Measurements from ENCODE around the gene HGD. TPM values are rescaled to one million over a fixed set of nuclear protein-coding genes. Genes with fewer than 3 reads are reported as not detected.
"Not testable (repeated sequence)": the region's sequence is repeated elsewhere in the genome, so short reads cannot be mapped to it uniquely, and the experiment has no call there.

Gene HGD, protein sequence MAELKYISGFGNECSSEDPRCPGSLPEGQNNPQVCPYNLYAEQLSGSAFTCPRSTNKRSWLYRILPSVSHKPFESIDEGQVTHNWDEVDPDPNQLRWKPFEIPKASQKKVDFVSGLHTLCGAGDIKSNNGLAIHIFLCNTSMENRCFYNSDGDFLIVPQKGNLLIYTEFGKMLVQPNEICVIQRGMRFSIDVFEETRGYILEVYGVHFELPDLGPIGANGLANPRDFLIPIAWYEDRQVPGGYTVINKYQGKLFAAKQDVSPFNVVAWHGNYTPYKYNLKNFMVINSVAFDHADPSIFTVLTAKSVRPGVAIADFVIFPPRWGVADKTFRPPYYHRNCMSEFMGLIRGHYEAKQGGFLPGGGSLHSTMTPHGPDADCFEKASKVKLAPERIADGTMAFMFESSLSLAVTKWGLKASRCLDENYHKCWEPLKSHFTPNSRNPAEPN
- total RNA-seq, result under 1 TPM in 1 of 2 experiments, not detected in 1; 0.12 TPM

DNA sequence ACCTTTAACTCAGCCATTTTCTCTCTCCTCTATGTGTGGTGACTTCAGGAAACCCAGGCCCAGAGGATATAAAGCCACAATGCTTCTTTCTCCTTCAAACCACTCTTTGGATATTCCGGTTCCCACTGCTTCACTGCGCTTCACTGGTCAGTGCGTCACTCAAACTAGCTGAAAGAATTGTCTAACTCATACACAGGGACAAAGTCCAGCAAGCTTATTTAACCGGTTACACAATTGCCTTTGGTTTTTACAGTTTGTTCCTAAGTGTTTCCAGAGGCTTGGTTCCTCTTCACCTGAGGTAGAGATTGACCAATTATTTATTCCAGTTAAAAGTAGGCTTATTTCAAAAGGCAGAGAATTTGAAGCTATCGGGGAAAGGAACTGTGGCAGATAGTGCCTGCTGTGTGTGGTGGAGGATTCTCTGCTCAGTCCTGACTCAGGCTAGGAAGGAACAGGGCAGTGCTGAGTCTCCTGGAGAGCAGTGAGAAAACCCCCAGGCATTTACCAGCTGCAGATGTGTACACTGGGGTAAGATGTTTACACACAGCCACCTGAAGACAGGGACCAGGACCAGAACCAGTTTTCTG lies at the start of gene HGD:
TSS of gene HGD (minus strand) at position 145 of the 587 bp plus-strand sequence. CDS start at position 17, 128 bp downstream.
- peaks cover 6% of the 10 kb centered on the region for H3K9me3 Mint-ChIP-seq
- CTCF ChIA-PET, result no interaction called here
- POLR2A ChIA-PET, result no interaction called here
- intact Hi-C loops (cut with micrococcal nuclease), result no loop called here
- peaks cover 6% of the 10 kb centered on the region for H3K36me3 Mint-ChIP-seq
- peaks cover 2% of the 10 kb centered on the region for H3K27me3 Mint-ChIP-seq
- H3K4me1 Mint-ChIP-seq (ENCODE audit: low read depth), result peaks cover 3% of the 10 kb centered on the region
- H3K4me3 Mint-ChIP-seq, result no peak within 1 kb of the TSS
- no peak within 1 kb of the TSS for H3K27ac Mint-ChIP-seq
- no peak for DNase-seq

DNA sequence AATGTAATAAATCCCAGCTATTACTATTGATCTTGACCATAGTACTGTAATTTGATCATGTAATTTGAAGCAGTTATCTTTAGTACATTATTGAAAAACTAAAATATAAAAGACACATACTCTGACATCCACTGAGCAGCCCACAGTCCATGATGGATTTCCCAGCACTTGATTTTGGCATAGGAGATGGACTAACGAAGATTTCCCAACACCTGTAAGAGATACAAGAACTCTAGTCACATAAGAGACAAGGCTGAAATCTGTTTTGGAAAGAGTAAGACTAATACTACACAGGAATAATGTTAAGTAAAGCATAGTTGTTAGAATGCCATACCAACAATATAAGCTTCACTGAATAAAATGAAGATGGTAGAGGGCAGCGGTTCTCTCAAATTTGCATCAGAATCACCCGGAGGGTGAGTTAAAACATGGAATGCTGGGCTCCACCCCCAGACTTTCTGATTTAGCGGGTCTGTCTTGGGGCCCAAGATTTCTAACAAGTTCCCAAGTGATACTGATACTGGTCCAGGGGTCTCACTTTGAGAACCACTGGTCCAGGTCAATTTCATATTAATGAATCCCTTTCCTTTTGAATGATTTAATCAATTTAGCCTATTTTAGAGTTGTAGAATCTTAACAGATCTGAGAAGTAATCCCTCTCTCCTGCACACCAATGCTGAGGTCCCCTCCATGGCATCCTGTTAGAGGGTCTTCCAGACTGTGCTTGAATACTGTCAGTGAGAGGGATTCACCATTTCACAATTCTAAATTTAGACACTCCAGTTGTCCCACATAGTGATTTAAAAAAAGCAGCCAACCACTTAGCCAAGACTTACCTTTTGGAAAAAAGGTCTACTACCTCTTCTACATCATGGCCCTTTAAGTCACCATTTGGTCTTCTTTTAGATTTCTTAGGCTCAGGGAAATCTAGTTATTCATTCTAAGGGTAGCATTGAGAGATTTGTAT lies 48.8 kb upstream of the HGD start:
- ChIA-PET POLR2A (no interaction called here), CTCF (no interaction called here)
- DNase-seq, result no peak
- Mint-ChIP-seq H3K4me3 (no peak overlapping the region), H3K27me3 (no peaks in the 10 kb centered on the region), H3K27ac (no peak overlapping the region), H3K4me1 (ENCODE audit: low read depth) (no peaks in the 10 kb centered on the region), H3K36me3 (peaks cover 25% of the 10 kb centered on the region), H3K9me3 (peaks cover 23% of the 10 kb centered on the region)
- intact Hi-C loops (cut with micrococcal nuclease), result no loop called here

DNA sequence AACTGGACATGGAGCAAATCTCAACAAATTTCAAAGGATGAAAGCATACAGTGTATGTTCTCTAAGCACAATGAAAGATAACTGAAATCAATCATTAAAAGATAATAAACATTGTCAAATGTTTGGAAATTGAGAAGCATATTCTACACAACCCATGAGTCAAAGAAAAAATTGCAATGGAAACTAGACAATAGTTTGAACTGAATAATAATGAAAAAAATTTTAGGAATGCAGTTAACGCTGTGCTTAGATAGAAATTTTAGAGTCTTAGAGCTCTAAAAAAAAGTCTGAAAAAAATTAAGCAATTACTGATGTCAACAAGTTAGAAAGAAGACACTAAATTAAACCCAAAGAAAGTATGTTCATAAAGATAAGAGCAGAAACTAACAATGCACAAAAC lies 44.8 kb upstream of the HGD start:
- Mint-ChIP-seq H3K9me3 (peaks cover 2% of the 10 kb centered on the region), H3K4me3 (no peak overlapping the region), H3K4me1 (ENCODE audit: low read depth) (no peaks in the 10 kb centered on the region), H3K27me3 (no peaks in the 10 kb centered on the region), H3K36me3 (peaks cover 29% of the 10 kb centered on the region), H3K27ac (no peak overlapping the region)
- CTCF ChIA-PET, result no interaction called here
- DNase-seq, result no peak
- POLR2A ChIA-PET, result no interaction called here
- intact Hi-C loops (cut with micrococcal nuclease), result no loop called here

DNA sequence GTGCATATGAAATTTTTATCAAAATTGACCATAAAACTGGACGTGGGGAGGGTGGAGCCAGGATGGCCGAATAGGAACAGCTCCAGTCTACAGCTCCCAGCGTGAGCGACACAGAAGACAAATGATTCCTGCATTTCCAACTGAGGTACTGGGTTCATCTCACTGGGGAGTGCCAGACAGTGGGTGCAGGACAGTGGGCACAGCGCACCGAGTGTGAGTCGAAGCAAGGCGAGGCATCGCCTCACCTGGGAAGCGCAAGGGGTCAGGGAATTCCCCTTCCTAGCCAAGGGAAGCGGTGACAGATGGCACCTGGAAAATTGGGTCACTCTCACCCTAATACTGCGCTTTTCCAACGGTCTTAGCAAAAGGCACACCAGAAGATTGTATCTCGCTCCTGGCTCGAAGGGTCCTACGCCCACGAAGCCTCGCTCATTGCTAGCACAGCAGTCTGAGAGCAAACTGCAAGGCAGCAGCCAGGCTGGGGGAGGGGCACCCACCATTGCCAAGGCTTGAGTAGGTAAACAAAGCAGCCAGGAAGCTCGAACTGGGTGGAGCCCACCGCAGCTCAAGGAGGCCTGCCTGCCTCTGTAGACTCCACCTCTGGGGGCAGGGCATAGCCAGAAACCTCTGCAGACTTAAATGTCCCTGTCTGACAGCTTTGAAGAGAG lies 37.3 kb upstream of the HGD start:
- H3K4me1 Mint-ChIP-seq (ENCODE audit: low read depth), result peaks cover 35% of the 10 kb centered on the region

DNA sequence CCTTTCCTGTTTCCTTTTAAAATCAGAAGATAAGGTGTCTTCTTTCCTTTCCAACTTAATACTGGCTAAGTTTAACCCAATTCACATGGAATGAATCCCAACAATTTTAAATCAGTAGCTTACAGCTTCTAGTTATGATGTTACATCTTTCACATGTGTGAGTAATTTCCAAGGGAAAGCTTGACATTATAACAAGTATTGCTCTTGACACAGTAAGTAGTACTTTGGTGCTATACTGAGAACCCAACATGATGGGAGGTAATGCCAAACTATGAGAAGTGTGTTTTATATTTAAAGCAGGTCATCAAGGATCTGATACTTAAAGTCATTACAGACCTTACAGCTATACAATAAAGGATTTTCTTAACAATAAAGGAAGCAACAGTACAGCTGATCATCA lies 31.2 kb upstream of the HGD start:
- Mint-ChIP-seq H3K36me3 (peaks cover 2% of the 10 kb centered on the region), H3K27ac (no peak overlapping the region), H3K4me1 (ENCODE audit: low read depth) (peaks cover 10% of the 10 kb centered on the region), H3K4me3 (no peak overlapping the region), H3K9me3 (no peaks in the 10 kb centered on the region), H3K27me3 (no peaks in the 10 kb centered on the region)
- DNase-seq, result no peak
- ChIA-PET POLR2A (no interaction called here), CTCF (interaction anchor here (0.7 kb wide), 1 partner anchor 10 kb away, joined by 4 read pairs; no protein-coding TSS in a partner anchor)
- intact Hi-C loops (cut with micrococcal nuclease), result loop anchor here (10.0 kb wide), 1 partner anchor 118 kb away; the partner anchor contains the start of gene NDUFB4

More for the DNA sequence above, 37.3 kb upstream of the HGD start:
- H3K9me3 Mint-ChIP-seq, H3K27me3 Mint-ChIP-seq, CTCF ChIA-PET, POLR2A ChIA-PET: not testable (repeated sequence)
- Mint-ChIP-seq H3K27ac (peak overlapping the region; percentile 60), H3K4me3 (peak overlapping the region; percentile 48), H3K36me3 (peaks cover 17% of the 10 kb centered on the region)
- intact Hi-C loops (cut with micrococcal nuclease), result loop anchor here (1.0 to 10.0 kb wide), 2 partner anchors 23 to 124 kb away; partner anchors contain the start of genes GTF2E1, NDUFB4 and RABL3
- peak; percentile 78 for DNase-seq

DNA sequence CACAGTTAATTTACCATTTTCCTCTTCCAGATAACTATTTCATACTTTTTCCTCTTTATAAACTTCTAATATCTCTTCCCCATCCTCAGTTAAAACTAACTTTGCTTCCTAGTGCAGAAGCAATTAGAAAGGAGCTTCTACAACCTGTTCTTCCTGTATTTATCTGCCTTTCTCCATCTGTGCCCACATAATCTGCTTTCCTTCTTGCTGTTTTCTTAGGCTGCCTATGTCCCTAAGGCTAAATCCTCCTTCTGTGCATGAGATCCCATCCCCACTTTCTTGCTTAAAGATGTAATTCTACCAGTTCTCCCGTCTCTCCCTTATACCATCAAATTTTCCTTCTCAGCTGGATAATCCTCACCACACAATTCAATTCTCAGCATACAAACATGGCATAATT lies 28.3 kb upstream of the HGD start:
- intact Hi-C loops (cut with micrococcal nuclease), result loop anchor here (10.0 kb wide), 1 partner anchor 116 kb away; the partner anchor contains the start of gene NDUFB4
- H3K9me3 Mint-ChIP-seq, result no peaks in the 10 kb centered on the region
- no peak for DNase-seq
- H3K27ac Mint-ChIP-seq, result no peak overlapping the region
- H3K27me3 Mint-ChIP-seq, result no peaks in the 10 kb centered on the region
- H3K4me3 Mint-ChIP-seq, result no peak overlapping the region
- ChIA-PET CTCF (no interaction called here), POLR2A (no interaction called here)
- peaks cover 6% of the 10 kb centered on the region for H3K4me1 Mint-ChIP-seq (ENCODE audit: low read depth)
- peaks cover 11% of the 10 kb centered on the region for H3K36me3 Mint-ChIP-seq

DNA sequence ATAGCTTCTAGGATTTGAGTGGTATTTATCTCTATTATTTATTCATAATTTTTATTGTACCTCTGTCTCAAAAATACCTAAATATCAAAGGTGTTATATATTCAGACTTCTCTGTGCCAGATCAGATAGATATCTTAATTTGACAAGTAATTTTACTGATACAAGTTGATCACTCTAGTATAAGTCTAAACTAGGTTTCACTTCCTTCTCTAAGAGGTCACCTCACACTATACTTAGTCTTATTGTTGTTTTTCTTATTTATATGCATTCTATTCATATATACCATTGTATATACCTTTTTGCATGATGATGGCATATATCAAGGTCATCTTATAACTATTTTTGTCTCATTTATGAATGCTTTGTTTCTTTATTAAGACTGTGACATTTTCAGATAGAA lies 26.4 kb upstream of the HGD start:
- POLR2A ChIA-PET, result interaction anchor here (0.6 kb wide), 1 partner anchor 64 kb away, joined by 3 read pairs; no protein-coding TSS in a partner anchor

DNA sequence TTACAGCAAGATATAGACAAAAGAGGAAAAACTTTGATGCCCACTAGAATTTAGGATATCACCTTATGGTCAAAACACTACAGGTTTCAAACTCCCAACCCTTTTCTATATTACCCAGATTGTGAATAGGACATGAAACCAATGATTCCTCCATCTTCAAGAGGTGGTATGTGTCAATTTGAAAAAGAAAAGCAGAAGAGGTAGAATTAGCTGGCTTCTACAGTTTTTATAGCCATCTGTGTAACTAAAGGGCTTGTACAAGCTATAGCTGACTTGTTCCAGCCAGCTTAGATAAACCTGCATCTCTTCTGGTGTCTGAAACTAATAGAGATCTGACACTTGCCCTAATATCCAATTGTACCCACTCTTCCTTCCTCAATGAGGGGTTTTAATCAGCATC lies 24.9 kb upstream of the HGD start:
- H3K4me1 Mint-ChIP-seq (ENCODE audit: low read depth), result no peaks in the 10 kb centered on the region
- intact Hi-C loops (cut with micrococcal nuclease), result no loop called here
- H3K36me3 Mint-ChIP-seq, result peaks cover 37% of the 10 kb centered on the region
- no peaks in the 10 kb centered on the region for H3K27me3 Mint-ChIP-seq
- POLR2A ChIA-PET, result no interaction called here
- no peak overlapping the region for H3K4me3 Mint-ChIP-seq
- CTCF ChIA-PET, result interaction anchor here (1.3 kb wide), 1 partner anchor 88 kb away, joined by 3 read pairs; no protein-coding TSS in a partner anchor
- H3K9me3 Mint-ChIP-seq, result peaks cover 9% of the 10 kb centered on the region
- H3K27ac Mint-ChIP-seq, result no peak overlapping the region
- no peak for DNase-seq

More for the DNA sequence above, 26.4 kb upstream of the HGD start:
- H3K36me3 Mint-ChIP-seq, result peaks cover 25% of the 10 kb centered on the region
- H3K9me3 Mint-ChIP-seq, result peaks cover 7% of the 10 kb centered on the region
- intact Hi-C loops (cut with micrococcal nuclease), result no loop called here
- H3K4me3 Mint-ChIP-seq, result no peak overlapping the region
- CTCF ChIA-PET, result no interaction called here
- H3K27me3 Mint-ChIP-seq, result no peaks in the 10 kb centered on the region
- no peak for DNase-seq
- no peak overlapping the region for H3K27ac Mint-ChIP-seq
- H3K4me1 Mint-ChIP-seq (ENCODE audit: low read depth), result peaks cover 3% of the 10 kb centered on the region

DNA sequence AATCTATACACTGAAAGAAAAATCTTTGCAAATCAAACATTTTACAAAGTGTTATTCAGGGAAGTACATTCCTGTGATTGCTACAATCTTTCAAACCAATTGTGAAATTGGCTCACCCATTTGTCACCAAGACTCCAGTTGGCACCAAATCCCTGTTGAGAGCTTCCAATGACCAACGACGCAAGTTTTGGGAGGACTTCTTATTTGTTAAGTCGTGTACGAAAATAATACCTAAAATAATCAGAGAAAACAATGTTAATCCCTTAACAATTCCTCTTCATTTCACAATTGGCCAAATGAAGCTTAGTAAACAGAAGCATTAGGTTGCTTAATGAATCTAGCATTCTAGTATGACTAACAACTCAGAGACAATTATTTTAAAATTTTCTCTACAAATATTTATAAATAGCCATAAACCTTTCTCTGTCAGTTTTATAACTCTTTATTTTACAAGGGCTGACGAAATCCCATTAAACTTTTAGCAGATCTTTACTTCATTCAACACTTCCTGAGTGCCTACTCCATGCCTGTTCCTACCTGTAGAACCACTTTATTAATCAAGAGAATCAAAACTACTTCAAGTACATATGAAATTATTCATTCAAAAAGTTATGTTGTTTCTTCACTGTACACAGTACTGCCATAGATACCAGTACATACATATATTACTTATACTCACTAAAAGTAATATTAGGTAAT lies 24.0 kb upstream of the HGD start:
- no peaks in the 10 kb centered on the region for H3K27me3 Mint-ChIP-seq
- intact Hi-C loops (cut with micrococcal nuclease), result no loop called here
- H3K36me3 Mint-ChIP-seq, result peaks cover 40% of the 10 kb centered on the region
- peaks cover 9% of the 10 kb centered on the region for H3K9me3 Mint-ChIP-seq
- no peak overlapping the region for H3K27ac Mint-ChIP-seq
- no peak for DNase-seq
- no peak overlapping the region for H3K4me3 Mint-ChIP-seq
- ChIA-PET POLR2A (no interaction called here), CTCF (interaction anchor here (1.3 kb wide), 1 partner anchor 89 kb away, joined by 3 read pairs; no protein-coding TSS in a partner anchor)
- H3K4me1 Mint-ChIP-seq (ENCODE audit: low read depth), result no peaks in the 10 kb centered on the region

DNA sequence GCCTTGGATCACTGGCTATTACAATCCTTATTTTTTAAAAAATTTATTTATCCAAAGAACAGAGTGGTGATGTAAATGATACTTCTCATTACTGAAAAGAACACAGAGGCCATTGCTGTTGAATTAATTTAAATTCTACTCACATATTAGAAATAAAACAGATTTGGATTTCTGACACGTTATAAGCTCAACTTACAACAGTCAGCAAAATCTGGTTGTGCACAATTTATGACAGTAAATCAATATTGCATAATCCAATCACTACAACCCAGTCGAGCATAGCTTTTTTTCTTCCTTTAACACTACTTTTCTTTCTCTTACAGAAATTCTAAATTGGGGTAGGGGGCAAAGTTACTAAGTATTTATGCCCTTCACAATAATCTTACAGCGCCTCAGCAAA lies 17.3 kb upstream of the HGD start:
- Mint-ChIP-seq H3K27ac (no peak overlapping the region), H3K27me3 (no peaks in the 10 kb centered on the region), H3K4me1 (ENCODE audit: low read depth) (no peaks in the 10 kb centered on the region), H3K36me3 (peaks cover 31% of the 10 kb centered on the region), H3K4me3 (no peak overlapping the region), H3K9me3 (peaks cover 7% of the 10 kb centered on the region)
- ChIA-PET POLR2A (no interaction called here), CTCF (no interaction called here)
- intact Hi-C loops (cut with micrococcal nuclease), result no loop called here
- DNase-seq, result no peak
